B cell (primary cell): ENCODE results near the gene NFKBIZ.

Source experiments
- CTCF ChIP-seq: fragments of 200-600 bp; IDR thresholded peaks from one replicate; pipeline ENCODE4 v1.8.0; 2022; ENCODE audit warnings: antibody characterized with exemption, mild to moderate bottlenecking
- EZH2 ChIP-seq: IDR thresholded peaks from 2 replicates; pipeline ENCODE4 v1.6.1; 2012; ENCODE audit warnings: borderline replicate concordance, low read depth, mild to moderate bottlenecking, moderate library complexity, low read length; ENCODE audit not compliant: insufficient read depth, poor library complexity, severe bottlenecking

GRCh38 chr3:101803939-101804338, 45.4 kb upstream of the NFKBIZ start:
- no peak for TF ChIP-seq CTCF
- no peak for TF ChIP-seq EZH2
